Anterior cingulate cortex (tissue), 58 donors: ENCODE measurements around the gene NUDT16.

Source experiments
- DNase-seq, 58 donors: peaks; one replicate each; lab custom pipeline; 2025; lab: John Stamatoyannopoulos, UW

Gene NUDT16

GRCh38 chr3:131432441-131432840 lies 50.9 kb downstream of the NUDT16 start:
- no peak for DNase-seq

GRCh38 chr3:131435000-131435399 lies 53.4 kb downstream of the NUDT16 start:
- no peak for DNase-seq
